HS-27A (cell line): ENCODE measurements around the gene ARHGAP15.

Source experiments
- DNase-seq: peaks from one replicate; pipeline ENCODE4 v3.0.0-alpha.2; 2012; ENCODE audit warnings: low read depth, missing footprints

The ARHGAP15 gene

GRCh38 chr2:143399631-143400069, 270.4 kb downstream of the ARHGAP15 start:
- no peak for DNase-seq

- no peak for DNase-seq
These were observed 272.6 kb downstream of the ARHGAP15 start for GRCh38 chr2:143401861-143402260.

DNA sequence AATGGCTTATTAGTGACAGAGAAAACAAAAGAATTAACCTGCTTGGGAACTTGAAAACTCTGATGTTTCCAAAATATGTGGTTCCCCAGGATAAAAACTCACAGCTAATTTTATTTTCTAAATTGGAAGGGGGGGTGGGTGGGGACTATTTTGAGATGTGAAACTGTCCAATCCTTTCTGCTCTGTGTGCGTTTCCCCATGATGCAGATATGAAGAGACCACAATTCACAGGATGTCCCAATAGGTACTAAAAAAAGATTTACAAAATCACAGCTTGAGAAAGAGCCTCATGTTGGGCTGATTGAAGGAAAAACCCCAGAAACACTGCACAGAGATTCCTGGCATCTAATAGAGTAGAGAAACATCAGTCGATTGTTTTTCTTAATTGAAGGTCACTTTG, 273.2 kb downstream of the ARHGAP15 start:
- DNase-seq, result no peak

GRCh38 chr2:143410082-143410897, 281.1 kb downstream of the ARHGAP15 start:
- DNase-seq, result no peak

GRCh38 chr2:143415571-143415970, 286.4 kb downstream of the ARHGAP15 start:
- DNase-seq, result no peak

DNA sequence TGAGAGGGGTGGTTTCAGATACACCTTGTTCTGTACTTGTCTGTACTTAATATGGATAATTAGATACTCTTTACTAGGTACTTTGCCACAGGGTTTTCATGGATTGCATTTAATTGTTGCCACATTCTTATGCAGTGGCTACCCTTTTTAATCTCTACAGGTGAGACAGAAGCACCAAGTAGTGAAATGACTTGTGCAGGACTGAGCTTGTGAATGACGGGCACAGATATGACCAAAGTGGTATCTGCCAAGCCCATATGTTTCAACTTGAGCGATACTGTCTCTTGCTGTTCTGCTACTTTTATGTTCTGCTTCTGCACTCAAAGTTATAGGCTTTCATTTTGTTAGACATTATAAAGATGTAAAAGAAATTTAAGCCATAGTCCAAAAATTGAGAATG, 288.2 kb downstream of the ARHGAP15 start:
- no peak for DNase-seq

DNA sequence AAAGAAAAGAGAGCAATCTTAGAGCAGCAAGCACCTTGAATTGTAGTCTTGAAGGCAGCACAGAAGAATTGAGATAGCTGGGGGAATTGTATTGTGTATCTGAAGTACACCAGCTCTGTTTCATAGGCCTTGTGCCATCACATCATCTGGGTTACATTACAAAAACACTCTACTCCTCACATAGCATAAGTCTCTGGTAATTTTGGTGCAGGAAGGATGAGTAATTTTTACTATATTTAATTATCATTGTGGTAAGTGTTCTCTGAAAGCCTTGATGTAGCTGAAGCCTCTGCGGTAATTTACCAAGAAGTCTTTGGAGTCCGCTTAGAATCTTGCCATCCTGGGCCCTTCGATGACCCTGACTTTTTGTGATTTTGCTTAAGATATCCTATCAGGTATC, 291.1 kb downstream of the ARHGAP15 start:
- DNase-seq, result no peak

DNA sequence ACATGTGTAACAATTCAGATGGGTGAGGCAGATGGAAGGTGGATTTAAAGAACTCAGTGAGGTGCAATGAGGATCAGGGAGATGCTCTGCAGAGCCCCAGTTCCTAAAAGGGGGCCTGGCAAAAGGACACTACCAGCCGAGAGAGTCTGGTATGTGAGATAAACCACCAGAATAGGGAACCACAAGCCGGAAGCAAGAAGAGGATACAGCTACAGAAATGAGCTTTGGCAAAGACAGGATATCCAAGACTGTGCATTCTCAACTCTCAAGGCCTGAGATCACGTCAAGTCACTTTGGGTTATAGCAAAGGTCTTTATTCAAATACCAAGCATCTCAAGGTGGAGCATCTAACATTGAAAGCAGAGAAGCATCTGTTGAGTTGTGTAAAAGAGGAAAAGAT, 293.5 kb downstream of the ARHGAP15 start:
- DNase-seq, result no peak

DNA sequence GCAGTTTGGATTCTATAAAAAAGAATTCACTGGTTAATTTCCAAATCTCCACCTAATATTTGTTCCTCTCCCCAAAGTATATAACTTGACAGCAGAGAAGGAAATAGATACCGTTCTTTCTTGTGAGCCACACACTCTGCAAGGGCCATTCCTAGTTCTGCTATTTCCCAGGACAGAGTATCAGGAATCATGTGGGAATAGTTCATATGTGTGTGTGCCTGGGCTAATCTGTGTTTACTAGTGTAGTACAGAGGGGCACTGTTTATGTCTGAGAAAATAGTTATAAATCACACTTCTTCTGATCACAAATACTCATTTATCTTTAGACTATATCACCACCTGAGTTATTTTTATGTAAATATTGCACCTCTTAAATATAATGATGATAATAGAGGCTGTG, 296.7 kb downstream of the ARHGAP15 start:
- DNase-seq, result no peak

DNA sequence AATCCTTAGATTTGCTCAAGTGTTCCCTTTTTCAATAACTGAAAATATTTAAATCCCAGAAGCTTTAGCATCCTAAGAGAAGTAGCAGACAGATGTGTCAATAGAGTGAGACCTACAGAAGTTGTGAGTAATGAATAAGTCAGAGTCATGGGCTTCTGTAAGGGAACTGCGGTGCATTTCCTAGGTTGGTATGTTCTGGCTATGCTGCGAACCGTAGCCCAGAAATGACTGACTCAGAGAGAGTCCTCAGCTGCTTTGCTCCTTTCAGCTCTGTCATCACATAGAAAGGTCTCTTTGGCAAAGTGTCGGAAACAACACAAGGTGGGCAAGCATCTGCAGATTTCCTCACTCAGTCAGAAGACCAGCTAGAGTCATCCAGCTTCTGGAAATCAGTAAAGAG, 297.1 kb downstream of the ARHGAP15 start:
- peak; percentile 58 for DNase-seq

DNA sequence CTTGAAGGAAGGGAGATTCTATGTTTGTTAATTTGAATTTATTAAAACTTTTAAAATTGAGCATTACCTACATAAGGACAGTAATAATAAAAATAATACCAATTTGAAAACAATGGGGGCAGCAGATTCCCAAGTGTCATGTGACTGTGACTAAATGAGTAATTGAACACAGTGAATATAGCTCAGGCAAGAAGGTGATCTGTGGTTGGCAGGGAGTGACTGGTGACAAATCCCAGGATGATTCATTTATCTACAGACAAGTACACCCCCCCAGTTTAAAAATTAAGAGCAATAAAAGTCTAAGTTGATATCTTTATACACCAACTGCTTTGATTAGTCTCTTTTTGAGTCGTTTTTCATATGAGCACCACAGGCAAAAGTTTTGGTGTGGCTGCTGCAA, 299.5 kb downstream of the ARHGAP15 start:
- DNase-seq, result no peak

- no peak for DNase-seq
These were observed 300.9 kb downstream of the ARHGAP15 start for GRCh38 chr2:143429932-143430679.

DNA sequence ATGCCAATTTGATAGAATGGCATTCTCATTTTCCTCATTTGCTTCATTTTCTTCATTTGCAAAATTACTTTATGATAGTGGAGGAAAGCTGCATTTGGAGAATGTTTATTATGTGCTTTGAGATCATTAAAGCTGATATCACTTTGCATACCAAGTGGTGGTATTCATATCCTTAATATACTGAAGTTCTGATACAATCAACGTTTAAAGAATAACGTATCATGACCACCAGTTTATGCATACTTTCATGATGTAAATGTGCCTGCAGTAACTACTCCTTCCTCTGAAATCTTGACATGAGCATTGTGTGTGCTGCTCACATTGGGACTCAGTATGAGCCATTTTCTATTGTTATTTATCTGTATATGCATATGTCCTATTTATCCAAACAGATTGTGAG, 302.1 kb downstream of the ARHGAP15 start:
- DNase-seq, result no peak

DNA sequence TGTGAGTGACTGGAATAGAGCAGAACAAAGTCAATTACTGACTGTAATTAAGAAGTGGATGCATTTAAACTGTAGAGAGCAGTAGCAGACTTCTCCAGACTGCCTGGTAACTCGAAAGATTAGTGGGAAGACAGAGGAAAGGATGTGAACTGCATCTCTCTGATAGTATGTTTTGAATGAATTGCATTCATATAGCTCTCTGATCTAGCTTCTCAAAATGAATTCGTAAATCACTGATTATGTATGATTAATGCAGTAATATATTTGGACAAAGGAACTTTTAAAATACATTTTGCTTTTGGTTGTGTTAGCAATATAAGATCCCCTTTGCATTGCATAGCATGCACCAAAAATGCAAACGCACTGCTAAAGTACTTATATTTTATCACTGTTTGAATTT, 304.0 kb downstream of the ARHGAP15 start:
- DNase-seq, result no peak

DNA sequence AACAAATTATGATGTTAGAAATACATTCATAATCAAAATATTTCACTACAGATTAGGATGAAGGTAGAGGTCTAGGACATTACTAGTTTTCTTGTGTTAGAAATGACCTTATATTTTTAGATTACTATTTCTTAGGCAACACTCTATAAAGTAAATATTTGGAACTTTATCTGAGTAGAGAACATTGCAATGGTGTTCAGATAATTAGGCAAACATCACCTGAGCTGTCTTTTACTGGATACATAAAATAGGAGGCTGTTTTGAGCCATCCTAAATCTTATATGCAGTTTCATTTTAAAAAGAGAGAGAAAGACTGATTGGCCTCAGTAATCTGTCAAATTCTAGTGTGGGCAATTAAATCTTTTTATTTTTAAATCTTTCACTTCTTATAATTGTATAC, 304.6 kb downstream of the ARHGAP15 start:
- no peak for DNase-seq

DNA sequence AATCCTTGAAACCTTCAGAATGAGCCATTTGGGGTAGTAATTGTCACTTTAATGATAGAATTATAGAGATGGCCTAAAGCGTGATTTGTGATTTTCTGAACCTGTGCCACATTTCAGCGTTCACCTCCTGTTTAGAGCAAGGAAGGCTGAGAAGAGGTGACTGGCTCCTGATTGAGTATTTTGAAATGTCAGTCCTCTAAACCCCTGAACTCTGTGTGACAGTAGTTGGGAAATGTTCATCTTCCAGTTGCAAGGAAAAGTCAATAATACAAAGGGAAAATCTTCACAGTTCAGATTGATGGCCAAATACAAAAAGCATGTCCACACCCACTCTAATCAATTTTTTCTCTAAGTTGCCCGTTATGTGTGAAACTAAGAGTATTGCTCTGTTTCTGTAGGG, 305.2 kb downstream of the ARHGAP15 start:
- no peak for DNase-seq

DNA sequence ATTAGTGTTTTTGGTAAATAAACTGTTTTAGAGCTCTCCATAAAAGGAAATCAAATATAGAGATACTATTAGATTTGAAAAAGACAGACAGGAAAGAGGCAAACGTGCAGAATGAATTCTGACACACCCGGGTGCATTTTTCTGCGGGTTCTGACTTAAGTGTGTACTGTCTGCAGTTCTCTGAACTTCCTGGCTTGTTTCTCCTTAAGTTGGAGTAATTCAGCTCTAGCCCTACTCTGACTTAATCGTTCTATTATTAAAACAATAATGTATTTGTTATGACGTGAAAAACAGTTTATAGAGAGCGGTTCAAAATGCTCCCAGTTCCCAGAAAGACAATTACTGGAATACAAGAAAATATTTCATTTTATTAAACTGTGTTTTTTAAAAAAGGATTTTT, 305.9 kb downstream of the ARHGAP15 start:
- DNase-seq, result no peak

DNA sequence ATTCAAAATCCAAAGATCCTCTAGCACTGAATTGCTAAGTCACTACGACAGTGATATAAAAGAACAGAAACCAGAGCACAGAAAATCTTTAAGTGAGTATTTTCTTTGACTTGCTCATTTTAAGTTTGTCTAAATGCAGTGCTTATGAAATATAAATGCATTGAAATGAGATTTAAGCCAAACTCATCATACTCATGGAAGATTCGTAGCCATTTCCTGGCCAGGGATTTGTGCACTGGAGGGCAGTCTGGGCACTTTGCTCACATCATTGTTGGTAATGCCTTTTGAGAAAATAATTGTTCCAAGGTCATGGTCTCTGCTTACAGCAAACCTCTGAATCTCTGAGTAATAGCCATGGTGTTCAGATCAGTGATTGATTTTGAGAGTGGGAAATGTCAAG, 307.7 kb downstream of the ARHGAP15 start:
- no peak for DNase-seq

DNA sequence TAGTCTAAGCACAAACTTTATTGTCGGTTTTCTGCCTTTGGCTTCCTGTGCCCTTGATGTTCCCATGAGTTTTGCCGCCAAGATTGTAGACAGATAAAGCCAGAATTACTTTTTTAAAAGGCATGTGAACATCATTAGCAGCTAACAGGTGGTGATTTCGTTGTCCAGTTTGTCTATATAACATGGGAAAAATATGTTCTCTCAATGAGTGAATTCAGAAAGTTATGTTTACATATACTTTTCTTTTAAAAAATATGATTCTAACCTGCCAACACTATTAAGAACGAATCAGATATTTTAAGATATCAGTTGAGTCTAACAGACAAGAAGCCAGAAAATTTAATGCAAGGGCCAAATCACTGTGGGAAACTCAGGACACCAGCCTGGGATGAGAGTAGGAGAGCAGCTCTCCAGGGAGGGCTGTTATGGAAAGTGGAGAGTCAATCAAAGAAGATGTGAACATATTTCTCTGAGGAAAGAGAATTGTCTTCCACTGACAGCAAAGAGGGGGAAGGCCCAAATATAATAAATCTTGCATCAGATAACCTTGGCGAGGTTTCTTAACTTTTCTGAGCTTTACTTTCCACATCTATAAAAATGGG, 311.3 kb downstream of the ARHGAP15 start:
- DNase-seq, result no peak

GRCh38 chr2:143442193-143442592, 313.0 kb downstream of the ARHGAP15 start:
- no peak for DNase-seq

- no peak for DNase-seq
These were observed 322.5 kb downstream of the ARHGAP15 start for GRCh38 chr2:143451642-143452281.

DNA sequence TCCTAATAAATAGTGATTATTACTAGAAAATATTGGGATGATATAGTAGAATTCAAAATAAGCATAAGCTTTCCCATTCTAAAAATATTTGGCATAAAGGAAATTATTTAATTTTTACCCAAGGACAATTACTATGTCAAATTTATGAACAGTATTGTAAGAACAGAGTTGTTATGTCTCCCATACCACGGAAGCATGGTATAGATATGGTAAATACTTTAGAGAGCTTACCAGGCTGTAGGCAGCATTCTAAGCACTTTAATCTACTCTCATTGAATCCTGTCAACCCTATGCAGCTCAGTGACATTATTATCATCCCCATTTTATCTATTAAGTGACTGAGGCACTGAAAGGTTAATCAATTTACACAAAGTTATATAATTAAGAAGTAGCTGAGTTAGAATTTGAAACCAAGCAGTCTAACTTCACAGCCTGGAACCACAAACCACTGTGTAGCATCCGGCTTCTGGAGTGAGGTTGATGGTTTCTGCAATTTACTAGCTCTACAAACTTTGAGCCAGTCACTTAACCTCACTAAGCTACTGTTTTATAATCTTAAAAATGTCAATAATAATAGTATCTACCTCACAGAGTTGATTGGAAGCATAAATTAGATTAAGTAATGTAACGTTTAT, 323.7 kb downstream of the ARHGAP15 start:
- DNase-seq, result no peak
